ENCODE data around the gene PGF.

Gene PGF

DNA sequence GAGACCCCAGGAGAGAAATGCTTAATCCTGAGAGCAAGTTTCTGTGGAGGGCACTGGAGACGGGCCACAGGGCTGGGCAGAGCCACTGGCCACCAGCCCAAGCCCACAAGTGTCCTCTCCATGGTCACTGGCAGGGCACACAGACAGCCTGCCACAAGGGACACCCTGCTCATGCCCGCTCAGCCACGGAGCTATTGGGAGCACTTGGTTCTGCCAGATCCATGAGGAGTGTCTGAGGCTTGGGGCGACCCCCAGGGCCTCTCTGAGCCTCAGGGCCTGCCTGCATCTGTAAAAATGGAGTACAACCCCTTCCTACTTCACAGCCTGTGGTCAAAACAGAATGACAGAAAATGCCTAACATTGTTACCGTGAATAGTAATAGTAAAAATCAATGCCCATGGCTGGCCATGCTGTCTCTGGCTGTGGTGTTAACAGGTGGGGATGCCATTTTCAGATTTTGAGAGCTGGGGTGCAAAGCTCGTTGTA lies 3.2 kb downstream of the PGF start:
- TF ChIP-seq, protein P1, sequence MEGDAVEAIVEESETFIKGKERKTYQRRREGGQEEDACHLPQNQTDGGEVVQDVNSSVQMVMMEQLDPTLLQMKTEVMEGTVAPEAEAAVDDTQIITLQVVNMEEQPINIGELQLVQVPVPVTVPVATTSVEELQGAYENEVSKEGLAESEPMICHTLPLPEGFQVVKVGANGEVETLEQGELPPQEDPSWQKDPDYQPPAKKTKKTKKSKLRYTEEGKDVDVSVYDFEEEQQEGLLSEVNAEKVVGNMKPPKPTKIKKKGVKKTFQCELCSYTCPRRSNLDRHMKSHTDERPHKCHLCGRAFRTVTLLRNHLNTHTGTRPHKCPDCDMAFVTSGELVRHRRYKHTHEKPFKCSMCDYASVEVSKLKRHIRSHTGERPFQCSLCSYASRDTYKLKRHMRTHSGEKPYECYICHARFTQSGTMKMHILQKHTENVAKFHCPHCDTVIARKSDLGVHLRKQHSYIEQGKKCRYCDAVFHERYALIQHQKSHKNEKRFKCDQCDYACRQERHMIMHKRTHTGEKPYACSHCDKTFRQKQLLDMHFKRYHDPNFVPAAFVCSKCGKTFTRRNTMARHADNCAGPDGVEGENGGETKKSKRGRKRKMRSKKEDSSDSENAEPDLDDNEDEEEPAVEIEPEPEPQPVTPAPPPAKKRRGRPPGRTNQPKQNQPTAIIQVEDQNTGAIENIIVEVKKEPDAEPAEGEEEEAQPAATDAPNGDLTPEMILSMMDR (IDR thresholded peaks at IDR 0.05; ENCODE audit: insufficient read depth, low read depth, low read length, missing control alignments): no peak
- H3K4me3 ChIP-seq (ENCODE audit: low read depth, low read length): no peak overlapping the region
- no peak for DNase-seq (ENCODE audit: low read depth)

DNA sequence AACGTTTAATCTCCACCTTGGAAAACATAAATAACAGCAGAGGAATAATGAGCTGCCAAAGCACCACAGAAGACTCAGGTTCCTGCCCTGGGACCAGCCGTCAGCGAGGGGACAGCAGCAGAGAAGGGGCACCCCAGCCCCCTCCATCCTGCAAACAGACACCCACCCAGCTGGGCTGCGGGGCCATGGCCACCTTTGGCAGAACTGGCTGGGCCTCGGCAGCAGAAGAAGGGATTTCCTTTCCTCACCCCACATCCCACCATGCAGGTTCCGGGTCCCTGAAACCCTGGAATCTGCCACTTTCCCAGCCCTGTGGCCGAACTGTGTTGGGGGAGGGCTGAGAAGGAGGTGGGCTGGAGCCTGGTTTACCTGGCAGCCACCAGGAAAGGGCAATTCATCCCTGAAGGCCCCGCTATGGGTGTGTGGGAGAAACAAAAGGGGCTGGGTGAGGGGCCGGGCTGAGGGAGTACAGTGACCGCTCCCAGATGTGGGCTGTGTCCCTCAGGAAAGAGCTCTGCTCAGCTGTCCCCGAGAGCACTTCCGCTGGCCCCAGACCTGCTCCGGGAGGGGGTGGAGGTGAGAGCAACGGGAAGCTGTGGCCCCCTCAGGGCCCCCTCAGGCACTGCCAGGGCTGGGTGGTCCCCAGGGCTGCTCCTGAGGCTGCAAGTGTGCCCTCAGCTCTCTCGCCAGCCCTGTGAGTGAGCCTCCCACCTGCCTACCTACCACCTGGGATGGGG lies 3.8 kb downstream of the PGF start:
- no peak for DNase-seq (ENCODE audit: low read depth)
- TF ChIP-seq, protein P1 (IDR thresholded peaks at IDR 0.05; ENCODE audit: insufficient read depth, low read depth, low read length, missing control alignments): no peak
- H3K4me3 ChIP-seq (ENCODE audit: low read depth, low read length): no peak overlapping the region

DNA sequence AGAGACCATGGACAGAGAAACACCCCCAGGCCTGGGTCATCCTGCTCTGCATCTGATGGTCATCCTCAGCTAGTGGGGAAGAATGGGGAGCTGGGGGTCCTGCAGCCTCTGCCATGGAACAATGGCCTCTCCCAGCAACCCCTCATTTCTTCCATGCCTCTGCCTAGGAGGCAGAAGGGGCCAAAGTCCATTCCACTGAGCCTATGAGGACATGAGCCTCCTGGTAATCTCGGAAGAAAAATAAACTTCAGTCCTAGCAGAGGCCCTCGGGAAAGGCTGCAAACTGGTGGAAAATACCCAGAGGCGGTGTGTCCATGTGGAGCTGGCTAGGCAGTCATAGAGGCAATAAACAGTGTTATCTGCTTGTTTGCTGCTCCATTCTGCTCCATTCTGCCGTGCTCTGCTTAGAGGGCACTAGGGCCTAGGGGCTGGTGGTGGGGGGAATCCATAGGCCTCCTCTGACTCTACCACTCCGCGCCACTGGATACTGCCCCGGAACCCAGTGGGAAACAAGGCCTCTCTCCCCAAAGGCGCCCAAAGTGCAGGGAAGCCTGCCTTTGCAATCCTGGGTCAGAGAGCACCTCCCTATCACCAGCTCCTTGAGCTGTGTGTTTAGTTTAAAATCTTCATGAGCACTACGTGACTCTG lies 4.5 kb downstream of the PGF start:
- DNase-seq (ENCODE audit: low read depth): no peak
- no peak overlapping the region for H3K4me3 ChIP-seq (ENCODE audit: low read depth, low read length)
- TF ChIP-seq, protein P1 (IDR thresholded peaks at IDR 0.05; ENCODE audit: insufficient read depth, low read depth, low read length, missing control alignments): no peak

DNA sequence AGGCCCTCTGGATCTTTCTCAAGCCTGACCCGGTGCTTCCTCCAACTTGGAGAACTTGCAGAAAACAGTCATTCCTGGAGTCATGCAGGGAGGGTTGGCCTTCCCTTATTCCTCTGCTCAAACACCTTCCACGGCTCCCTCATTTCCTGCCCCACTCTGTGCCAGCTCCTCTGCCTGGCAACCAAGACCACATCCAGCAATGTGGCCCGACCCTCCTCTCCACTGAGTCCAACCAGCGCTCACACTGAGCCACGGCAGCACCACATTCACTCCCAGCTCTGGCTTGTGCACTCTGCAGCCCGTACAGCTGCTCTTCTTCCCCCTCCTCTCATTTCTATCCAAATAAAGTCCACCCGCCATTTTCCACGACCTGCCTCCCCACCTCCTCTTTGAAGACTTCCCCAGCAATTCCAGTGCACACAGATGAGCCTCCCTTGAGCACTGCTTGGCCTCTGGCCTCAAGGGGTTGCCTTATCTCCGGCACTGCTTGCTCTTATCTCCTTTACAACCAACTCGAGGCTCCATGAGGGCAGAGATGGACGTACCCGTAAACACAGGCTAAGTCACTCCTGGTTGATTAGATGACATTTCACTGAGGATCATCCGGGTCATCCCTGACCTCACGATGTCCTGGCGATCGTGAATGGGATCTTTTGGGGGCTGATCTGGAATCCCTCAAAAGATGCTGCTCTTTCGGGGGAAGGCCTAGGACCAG lies 5.4 kb downstream of the PGF start:
- H3K4me3 ChIP-seq (ENCODE audit: low read depth, low read length): no peak overlapping the region
- DNase-seq (ENCODE audit: low read depth): no peak
- TF ChIP-seq, protein P1 (IDR thresholded peaks at IDR 0.05; ENCODE audit: insufficient read depth, low read depth, low read length, missing control alignments): no peak

DNA sequence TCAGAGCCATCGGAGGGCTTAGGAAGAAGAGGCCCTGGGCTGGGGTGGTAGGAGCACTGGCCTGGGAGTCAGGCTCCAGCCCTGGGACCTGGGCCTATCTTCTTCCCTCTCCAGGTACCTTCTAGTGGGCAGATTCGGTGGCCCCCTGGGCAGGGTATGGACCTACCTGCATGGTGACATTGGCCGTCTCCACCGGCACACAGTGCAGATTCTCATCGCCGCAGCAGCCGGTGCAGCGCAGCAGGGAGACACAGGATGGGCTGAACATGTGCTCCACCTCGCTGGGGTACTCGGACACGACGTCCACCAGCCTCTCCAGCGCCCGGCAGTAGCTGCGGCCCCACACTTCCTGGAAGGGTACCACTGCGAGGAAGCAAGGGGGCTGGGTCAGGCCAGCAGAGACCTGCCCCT lies 6.2 kb downstream of the PGF start:
- DNase-seq (ENCODE audit: low read depth): no peak
- TF ChIP-seq, protein P1 (IDR thresholded peaks at IDR 0.05; ENCODE audit: insufficient read depth, low read depth, low read length, missing control alignments): no peak
- H3K4me3 ChIP-seq (ENCODE audit: low read depth, low read length): no peak overlapping the region

DNA sequence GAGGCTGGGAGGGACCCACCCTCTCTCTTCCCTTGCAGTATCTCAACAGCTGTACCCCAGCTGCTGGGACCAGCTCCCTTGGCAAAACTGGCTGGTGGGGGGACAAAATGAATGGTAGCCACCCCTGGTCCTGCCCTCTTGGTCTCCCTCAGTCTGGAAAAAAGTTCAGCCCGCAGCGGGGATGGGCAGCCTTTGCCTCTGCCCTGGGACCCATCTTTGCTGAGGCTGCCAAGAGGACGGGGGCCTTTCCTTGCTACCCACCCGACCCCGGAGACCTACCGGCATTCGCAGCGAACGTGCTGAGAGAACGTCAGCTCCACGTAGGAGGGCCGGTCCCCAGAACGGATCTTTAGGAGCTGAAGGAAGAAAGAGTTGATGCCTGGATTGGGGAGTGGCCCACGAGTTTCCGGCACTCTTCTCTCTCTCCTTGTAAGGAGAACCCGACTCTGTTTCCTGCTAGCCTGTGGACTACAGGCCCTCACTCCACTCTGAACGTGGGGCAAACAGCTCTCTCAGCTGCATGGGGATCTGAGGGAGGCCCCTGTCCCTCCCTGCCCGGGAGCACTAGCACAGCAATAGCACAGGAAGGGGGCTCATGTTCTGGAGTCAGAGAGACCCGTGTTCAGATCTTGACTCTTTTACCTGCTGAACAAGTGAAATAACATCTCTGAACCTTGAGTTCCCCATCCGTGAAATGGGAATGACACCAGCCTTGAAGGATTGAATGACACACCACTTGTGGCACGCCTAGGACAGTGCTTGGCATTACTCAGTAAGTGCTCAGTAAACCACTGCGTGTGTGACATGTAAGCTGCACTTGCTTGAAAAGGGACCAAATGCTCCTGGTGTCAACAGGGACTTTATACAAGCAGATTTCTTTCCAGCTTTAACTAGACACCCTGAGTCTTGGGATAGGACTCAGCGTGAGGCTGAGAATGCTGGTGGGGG lies 6.9 kb downstream of the PGF start:
- no peak for DNase-seq (ENCODE audit: low read depth)
- TF ChIP-seq, protein P1 (IDR thresholded peaks at IDR 0.05; ENCODE audit: insufficient read depth, low read depth, low read length, missing control alignments): no peak
- H3K4me3 ChIP-seq (ENCODE audit: low read depth, low read length): no peak overlapping the region

All from GM12865 (cell line).